Measurements from ENCODE around the gene UMAD1.
A peak's percentile ranks its signal among the peaks of the same experiment; 100 is the strongest.

Gene UMAD1

GRCh38 chr7:7779888-7780287 lies 139.3 kb downstream of the UMAD1 start:
- TF ChIP-seq CTCF (IDR thresholded peaks at IDR 0.05; ENCODE audit: insufficient read depth, low read length, poor library complexity, severe bottlenecking), result no peak
- no peak for DNase-seq (ENCODE audit: extremely low read depth, insufficient read length)
- no peak overlapping the region for H3K4me3 ChIP-seq (replicated peaks; ENCODE audit: low read depth, low read length)
- H3K36me3 ChIP-seq (ENCODE audit: control insufficient read depth, insufficient read depth, low read length), result no peaks in the 10 kb centered on the region
- H3K27me3 ChIP-seq (replicated peaks; ENCODE audit: control insufficient read depth, insufficient read depth, low read length), result no peaks in the 10 kb centered on the region

- Histone ChIP-seq H3K36me3 (ENCODE audit: control insufficient read depth, insufficient read depth, low read length) (no peaks in the 10 kb centered on the region), H3K27me3 (replicated peaks; ENCODE audit: control insufficient read depth, insufficient read depth, low read length) (no peaks in the 10 kb centered on the region), H3K4me3 (replicated peaks; ENCODE audit: low read depth, low read length) (no peak overlapping the region)
- no peak for DNase-seq (ENCODE audit: extremely low read depth, insufficient read length)
- no peak for TF ChIP-seq CTCF (IDR thresholded peaks at IDR 0.05; ENCODE audit: insufficient read depth, low read length, poor library complexity, severe bottlenecking)
Observed at GRCh38 chr7:7783001-7783400, 142.4 kb downstream of the UMAD1 start.

GRCh38 chr7:7785344-7785973 lies 144.9 kb downstream of the UMAD1 start:
- Histone ChIP-seq H3K4me3 (replicated peaks; ENCODE audit: low read depth, low read length) (no peak overlapping the region), H3K27me3 (replicated peaks; ENCODE audit: control insufficient read depth, insufficient read depth, low read length) (no peaks in the 10 kb centered on the region), H3K36me3 (ENCODE audit: control insufficient read depth, insufficient read depth, low read length) (no peaks in the 10 kb centered on the region)
- TF ChIP-seq CTCF (IDR thresholded peaks at IDR 0.05; ENCODE audit: insufficient read depth, low read length, poor library complexity, severe bottlenecking), result no peak
- DNase-seq (ENCODE audit: extremely low read depth, insufficient read length), result no peak

GRCh38 chr7:7786595-7786994 lies 146.0 kb downstream of the UMAD1 start:
- TF ChIP-seq CTCF (IDR thresholded peaks at IDR 0.05; ENCODE audit: insufficient read depth, low read length, poor library complexity, severe bottlenecking), result no peak

GRCh38 chr7:7789551-7789988 lies 149.0 kb downstream of the UMAD1 start:
- no peaks in the 10 kb centered on the region; the same call in 1 of the 2 replicates for H3K36me3 ChIP-seq (ENCODE audit: control insufficient read depth, insufficient read depth, low read length)
- peak; percentile 13 for DNase-seq (ENCODE audit: extremely low read depth, insufficient read length)
- H3K27me3 ChIP-seq (replicated peaks; ENCODE audit: control insufficient read depth, insufficient read depth, low read length), result no peaks in the 10 kb centered on the region
- no peak overlapping the region for H3K4me3 ChIP-seq (replicated peaks; ENCODE audit: low read depth, low read length)
- no peak for TF ChIP-seq CTCF (IDR thresholded peaks at IDR 0.05; ENCODE audit: insufficient read depth, low read length, poor library complexity, severe bottlenecking)

More at GRCh38 chr7:7786595-7786994, 146.0 kb downstream of the UMAD1 start:
- no peak for DNase-seq (ENCODE audit: extremely low read depth, insufficient read length)
- Histone ChIP-seq H3K36me3 (ENCODE audit: control insufficient read depth, insufficient read depth, low read length) (no peaks in the 10 kb centered on the region), H3K27me3 (replicated peaks; ENCODE audit: control insufficient read depth, insufficient read depth, low read length) (no peaks in the 10 kb centered on the region), H3K4me3 (replicated peaks; ENCODE audit: low read depth, low read length) (no peak overlapping the region)
